IMR-90 (cell line): Measurements from ENCODE around the gene SATB2. TPM values are rescaled to one million over a fixed set of nuclear protein-coding genes. Genes with fewer than 3 reads are reported as not detected.
A peak's percentile ranks its signal among the peaks of the same experiment; 100 is the strongest.

ENCODE experiments used
- ATAC-seq: fragments of 200-7000 bp; cut with Tn5 transposase; 2 replicates; pipeline ENCODE4 v1.9.1; 2020; ENCODE audit warnings: low read depth, mild to moderate bottlenecking, moderate library complexity
- BruUV-seq: library from RNA; stranded (reverse); fragments of 400-500 nt; replicated peaks from 2 replicates; lab custom pipeline; 2021; lab: Mats Ljungman, UMichigan
- CTCF ChIA-PET: fragments of 300-600 bp; formaldehyde crosslinking; extraction: SDS; loops from one replicate; lab custom pipeline; 2021; ENCODE audit warnings: antibody characterized with exemption; lab: Yijun Ruan, JAX
- POLR2A ChIA-PET: fragments of 300-600 bp; sonication (Branson Sonifier 250); formaldehyde crosslinking; loops from one replicate; lab custom pipeline; 2022; ENCODE audit warnings: antibody characterized with exemption; ENCODE audit not compliant: unreplicated experiment; lab: Charles Lee
- DNase-seq: peaks from one replicate; pipeline ENCODE4 v3.0.0; 2013
- H2AFZ ChIP-seq: replicated peaks from 2 replicates; pipeline ENCODE3; 2013; ENCODE audit warnings: low read length, mild to moderate bottlenecking; ENCODE audit not compliant: poor library complexity
- H2AK5ac ChIP-seq: 2 replicates; pipeline ENCODE4 v1.6.1; 2013; ENCODE audit warnings: low read depth, low read length, inconsistent platforms
- H2AK9ac ChIP-seq: replicated peaks from 2 replicates; pipeline ENCODE3; 2013; ENCODE audit warnings: mild to moderate bottlenecking, low read depth, low read length, moderate library complexity; ENCODE audit not compliant: poor library complexity
- H2BK120ac ChIP-seq: 2 replicates; pipeline ENCODE4 v1.6.1; 2013; ENCODE audit warnings: low read depth, low read length, inconsistent platforms
- H2BK15ac ChIP-seq: 3 replicates; pipeline ENCODE4 v1.6.1; 2013; ENCODE audit warnings: low read depth, low read length, inconsistent platforms
- H2BK20ac ChIP-seq: 2 replicates; pipeline ENCODE4 v1.6.1; 2013; ENCODE audit warnings: low read depth, mild to moderate bottlenecking, inconsistent platforms, low read length, moderate library complexity
- H2BK5ac ChIP-seq: 2 replicates; pipeline ENCODE4 v1.6.1; 2013; ENCODE audit warnings: mild to moderate bottlenecking, low read depth, low read length, inconsistent platforms; ENCODE audit not compliant: poor library complexity, severe bottlenecking
- H3K14ac ChIP-seq: replicated peaks from 2 replicates; pipeline ENCODE4 v1.6.1; 2013; ENCODE audit warnings: low read depth, low read length, inconsistent platforms
- H3K18ac ChIP-seq: 2 replicates; pipeline ENCODE4 v1.6.1; 2013; ENCODE audit warnings: low read depth, low read length, control low read depth
- H3K23ac ChIP-seq: 2 replicates; pipeline ENCODE4 v1.6.1; 2013; ENCODE audit warnings: low read depth, low read length, inconsistent platforms
- H3K27ac ChIP-seq: 2 replicates; pipeline ENCODE4 v1.5.1; 2013; ENCODE audit warnings: mild to moderate bottlenecking, control low read depth, low read length; ENCODE audit not compliant: insufficient read depth
- H3K27me3 ChIP-seq: 2 replicates; pipeline ENCODE4 v1.6.1; 2013; ENCODE audit warnings: low read length; ENCODE audit not compliant: control insufficient read depth, insufficient read depth
- H3K36me3 ChIP-seq: 2 replicates; pipeline ENCODE4 v1.6.1; 2013; ENCODE audit warnings: low read length, mixed read lengths; ENCODE audit not compliant: control insufficient read depth, insufficient read depth
- H3K4ac ChIP-seq: 2 replicates; pipeline ENCODE4 v1.6.1; 2013; ENCODE audit warnings: low read depth, low read length, inconsistent platforms
- H3K4me1 ChIP-seq: 2 replicates; pipeline ENCODE4 v1.6.1; 2013; ENCODE audit warnings: low read length, mixed read lengths; ENCODE audit not compliant: control insufficient read depth, insufficient read depth
- H3K4me2 ChIP-seq: 2 replicates; pipeline ENCODE4 v1.6.1; 2013; ENCODE audit warnings: low read depth, mild to moderate bottlenecking, control low read depth, low read length, moderate library complexity
- H3K4me3 ChIP-seq: 2 replicates; pipeline ENCODE4 v1.5.1; 2013; ENCODE audit warnings: low read depth, mild to moderate bottlenecking, control low read depth, low read length, moderate library complexity; ENCODE audit not compliant: insufficient read depth
- H3K56ac ChIP-seq: 2 replicates; pipeline ENCODE4 v1.6.1; 2013; ENCODE audit warnings: low read length, inconsistent platforms; ENCODE audit not compliant: insufficient read depth; ENCODE audit errors: extremely low read depth
- H3K79me1 ChIP-seq, 2 experiments: 2 replicates each; pipeline ENCODE4 v1.6.1; 2013; ENCODE audit warnings: low read length in 2 of 2, inconsistent platforms in 1 of 2, low read depth in 1 of 2
- H3K9ac ChIP-seq: 2 replicates; pipeline ENCODE4 v1.6.1; 2013; ENCODE audit warnings: low read depth, low read length, control low read depth
- H3K9me1 ChIP-seq: 2 replicates; pipeline ENCODE4 v1.6.1; 2013; ENCODE audit warnings: low read length, inconsistent platforms; ENCODE audit not compliant: insufficient read depth
- H3K9me3 ChIP-seq: 2 replicates; pipeline ENCODE4 v1.6.1; 2013; ENCODE audit warnings: low read length; ENCODE audit not compliant: control insufficient read depth, insufficient read depth
- H4K20me1 ChIP-seq: 2 replicates; pipeline ENCODE4 v1.6.1; 2013; ENCODE audit warnings: low read length, inconsistent platforms; ENCODE audit not compliant: insufficient read depth
- H4K5ac ChIP-seq: 2 replicates; pipeline ENCODE4 v1.6.1; 2013; ENCODE audit warnings: mild to moderate bottlenecking, low read depth, low read length, control low read depth
- H4K8ac ChIP-seq, 2 experiments: 2 replicates each; pipeline ENCODE4 v1.6.1; 2013; ENCODE audit warnings: low read depth in 2 of 2, low read length in 2 of 2, control low read depth in 1 of 2, inconsistent platforms in 1 of 2
- H4K91ac ChIP-seq: 2 replicates; pipeline ENCODE4 v1.6.1; 2013; ENCODE audit warnings: low read depth, low read length, inconsistent platforms; ENCODE audit not compliant: insufficient read depth
- BHLHE40 ChIP-seq: fragments of 150-350 bp; IDR thresholded peaks from 2 replicates; pipeline ENCODE4 v1.6.1; 2016; ENCODE audit warnings: mild to moderate bottlenecking, low read depth, low read length
- CEBPB ChIP-seq: IDR thresholded peaks from 2 replicates; pipeline ENCODE4 v1.6.1; 2012; ENCODE audit warnings: low read depth, low read length, improper control_type of control experiment
- FOS ChIP-seq: fragments of 150-350 bp; IDR thresholded peaks from 2 replicates; pipeline ENCODE4 v1.6.1; 2016; ENCODE audit warnings: low read depth, low read length
- MAFK ChIP-seq: IDR thresholded peaks from 2 replicates; pipeline ENCODE4 v1.6.1; 2012; ENCODE audit warnings: low read depth, low read length, improper control_type of control experiment
- MXI1 ChIP-seq: IDR thresholded peaks from 2 replicates; pipeline ENCODE4 v1.6.1; 2012; ENCODE audit warnings: low read depth, mild to moderate bottlenecking, low read length, moderate library complexity, borderline replicate concordance
- NFE2L2 ChIP-seq: fragments of 150-350 bp; IDR thresholded peaks from 2 replicates; pipeline ENCODE4 v1.6.1; 2016; ENCODE audit warnings: low read depth, mild to moderate bottlenecking, low read length
- RCOR1 ChIP-seq: IDR thresholded peaks from 2 replicates; pipeline ENCODE4 v1.6.1; 2012; ENCODE audit warnings: mild to moderate bottlenecking, low read length, improper control_type of control experiment; ENCODE audit not compliant: insufficient replicate concordance
- SMC3 ChIP-seq: fragments of 150-350 bp; IDR thresholded peaks from 2 replicates; pipeline ENCODE4 v1.6.1; 2016; ENCODE audit warnings: low read depth, mild to moderate bottlenecking, antibody characterized with exemption, low read length, moderate library complexity
- WGBS, 2 experiments: methylation state at CpG; one replicate each; pipeline versions ENCODE4 v1.1.5 to v1.1.7; 2013; ENCODE audit warnings: missing lambda C conversion rate in 2 of 2; ENCODE audit not compliant: insufficient read length in 1 of 2; ENCODE audit errors: extremely low coverage in 2 of 2; 5-methylcytosine and 5-hydroxymethylcytosine counted together
- dilution Hi-C: fragments of 300-500 bp; cut with HindIII; formaldehyde crosslinking; loops from one replicate; pipeline ENCODE4 v1.14.3; 2018; ENCODE audit warnings: low sequenced_read_pairs; ENCODE audit not compliant: unreplicated experiment
- in situ Hi-C: fragments of 300-500 bp; cut with MboI; formaldehyde crosslinking; loops from 3 replicates; pipeline ENCODE4 v1.14.3; 2019; ENCODE audit warnings: low sequenced_read_pairs, inconsistent platforms, mixed read lengths
- intact Hi-C: fragments of 100-400 bp; cut with micrococcal nuclease; formaldehyde crosslinking; loops from 2 replicates; pipeline ENCODE4 v1.10.0; 2022
- polyA plus RNA-seq, 3 experiments: library from polyadenylated mRNA; depleted of rRNA; stranded (reverse); fragments of >200 nt; gene quantifications; 2 replicates each; pipeline ENCODE4 v1.2.3, GENCODE V29; 2012; ENCODE audit warnings: low replicate concordance in 1 of 3
- total RNA-seq: library from RNA; depleted of rRNA; stranded (reverse); fragments of >200 nt; gene quantifications from 2 replicates; pipeline ENCODE4 v1.2.3, GENCODE V29; 2012
- TF ChIP-seq, protein P1 (sequence below): conservative IDR thresholded peaks from 2 replicates; pipeline ENCODE4 v1.5.1; 2012; ENCODE audit warnings: mild to moderate bottlenecking, low read depth, low read length, improper control_type of control experiment
- TF ChIP-seq, protein P2 (sequence below): fragments of 150-350 bp; IDR thresholded peaks from 2 replicates; pipeline ENCODE4 v1.6.1; 2017; ENCODE audit warnings: mild to moderate bottlenecking, antibody characterized with exemption, low read length, low read depth
- TF ChIP-seq, protein P3 (sequence below): fragments of 150-350 bp; IDR thresholded peaks from 2 replicates; pipeline ENCODE4 v1.6.1; 2016; ENCODE audit warnings: low read depth, mild to moderate bottlenecking, low read length, moderate library complexity, borderline replicate concordance

Gene SATB2
- total and polyA plus RNA-seq, 2 of the 4 experiments (the other 2 are of a cell fraction) = 6.2 to 8.4 TPM

DNA sequence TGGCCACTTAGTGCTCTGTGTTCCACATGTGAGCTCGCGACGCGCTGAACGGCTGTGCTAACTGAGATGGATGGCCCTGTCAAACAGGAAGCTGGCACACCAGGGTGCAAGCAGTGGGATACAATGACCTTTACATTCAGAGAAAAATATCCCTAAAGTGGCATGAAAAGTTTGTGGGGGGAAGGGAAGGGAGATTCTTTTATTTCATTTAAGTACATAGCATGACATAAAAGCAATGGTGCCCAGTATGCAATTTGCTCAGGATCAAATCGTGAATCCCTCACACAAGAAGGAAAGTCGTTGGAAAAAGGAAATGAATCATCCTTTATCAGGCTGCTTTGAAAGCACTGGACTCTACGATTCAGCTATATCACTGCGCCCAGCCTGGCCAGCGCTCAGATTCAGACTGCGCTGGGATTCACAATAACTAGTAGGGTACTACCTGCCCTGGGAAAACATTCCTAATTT, 26.0 kb downstream of the SATB2 start:
- H2AK9ac ChIP-seq = peak overlapping the region; percentile 44
- H3K56ac ChIP-seq = no peak overlapping the region
- no peak overlapping the region for H2BK15ac ChIP-seq
- peaks cover 4% of the 10 kb centered on the region for H3K36me3 ChIP-seq
- H3K23ac ChIP-seq = no peak overlapping the region
- intact Hi-C loops = no loop called here
- no TSS peak for BruUV-seq
- no peaks in the 10 kb centered on the region for H3K9me1 ChIP-seq
- H4K91ac ChIP-seq = no peak overlapping the region
- ATAC-seq = peak; percentile 61
- H4K8ac ChIP-seq = peak overlapping the region in 1 of 2 experiments; percentile 47; a peak in 2 of 4 replicates
- in situ Hi-C loops = no loop called here
- H3K18ac ChIP-seq = no peak overlapping the region
- no peak overlapping the region; the same call in 1 of the 2 replicates for H3K27ac ChIP-seq
- H4K20me1 ChIP-seq = no peaks in the 10 kb centered on the region
- H2BK20ac ChIP-seq = peak overlapping the region; percentile 60; the same call in 1 of the 2 replicates
- DNase-seq = peak; percentile 57
- H3K9ac ChIP-seq = no peak overlapping the region
- H3K9me3 ChIP-seq = no peaks in the 10 kb centered on the region
- dilution Hi-C loops = no loop called here
- H2AK5ac ChIP-seq = peak overlapping the region; percentile 51; the same call in 1 of the 2 replicates
- peak overlapping the region; percentile 34 for H2BK5ac ChIP-seq
- TF ChIP-seq BHLHE40 (no peak), CEBPB (no peak), SMC3 (no peak), NFE2L2 (no peak), MXI1 (no peak), RCOR1 (no peak), FOS (no peak), MAFK (no peak)
- TF ChIP-seq, protein P1, sequence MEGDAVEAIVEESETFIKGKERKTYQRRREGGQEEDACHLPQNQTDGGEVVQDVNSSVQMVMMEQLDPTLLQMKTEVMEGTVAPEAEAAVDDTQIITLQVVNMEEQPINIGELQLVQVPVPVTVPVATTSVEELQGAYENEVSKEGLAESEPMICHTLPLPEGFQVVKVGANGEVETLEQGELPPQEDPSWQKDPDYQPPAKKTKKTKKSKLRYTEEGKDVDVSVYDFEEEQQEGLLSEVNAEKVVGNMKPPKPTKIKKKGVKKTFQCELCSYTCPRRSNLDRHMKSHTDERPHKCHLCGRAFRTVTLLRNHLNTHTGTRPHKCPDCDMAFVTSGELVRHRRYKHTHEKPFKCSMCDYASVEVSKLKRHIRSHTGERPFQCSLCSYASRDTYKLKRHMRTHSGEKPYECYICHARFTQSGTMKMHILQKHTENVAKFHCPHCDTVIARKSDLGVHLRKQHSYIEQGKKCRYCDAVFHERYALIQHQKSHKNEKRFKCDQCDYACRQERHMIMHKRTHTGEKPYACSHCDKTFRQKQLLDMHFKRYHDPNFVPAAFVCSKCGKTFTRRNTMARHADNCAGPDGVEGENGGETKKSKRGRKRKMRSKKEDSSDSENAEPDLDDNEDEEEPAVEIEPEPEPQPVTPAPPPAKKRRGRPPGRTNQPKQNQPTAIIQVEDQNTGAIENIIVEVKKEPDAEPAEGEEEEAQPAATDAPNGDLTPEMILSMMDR = no peak
- TF ChIP-seq, protein P2, sequence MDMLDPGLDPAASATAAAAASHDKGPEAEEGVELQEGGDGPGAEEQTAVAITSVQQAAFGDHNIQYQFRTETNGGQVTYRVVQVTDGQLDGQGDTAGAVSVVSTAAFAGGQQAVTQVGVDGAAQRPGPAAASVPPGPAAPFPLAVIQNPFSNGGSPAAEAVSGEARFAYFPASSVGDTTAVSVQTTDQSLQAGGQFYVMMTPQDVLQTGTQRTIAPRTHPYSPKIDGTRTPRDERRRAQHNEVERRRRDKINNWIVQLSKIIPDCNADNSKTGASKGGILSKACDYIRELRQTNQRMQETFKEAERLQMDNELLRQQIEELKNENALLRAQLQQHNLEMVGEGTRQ = no peak
- TF ChIP-seq, protein P3, sequence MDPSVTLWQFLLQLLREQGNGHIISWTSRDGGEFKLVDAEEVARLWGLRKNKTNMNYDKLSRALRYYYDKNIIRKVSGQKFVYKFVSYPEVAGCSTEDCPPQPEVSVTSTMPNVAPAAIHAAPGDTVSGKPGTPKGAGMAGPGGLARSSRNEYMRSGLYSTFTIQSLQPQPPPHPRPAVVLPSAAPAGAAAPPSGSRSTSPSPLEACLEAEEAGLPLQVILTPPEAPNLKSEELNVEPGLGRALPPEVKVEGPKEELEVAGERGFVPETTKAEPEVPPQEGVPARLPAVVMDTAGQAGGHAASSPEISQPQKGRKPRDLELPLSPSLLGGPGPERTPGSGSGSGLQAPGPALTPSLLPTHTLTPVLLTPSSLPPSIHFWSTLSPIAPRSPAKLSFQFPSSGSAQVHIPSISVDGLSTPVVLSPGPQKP = no peak
- CTCF ChIA-PET = no interaction called here
- H3K14ac ChIP-seq = 0 out of 2 replicates have a peak overlapping the region, but pooled peaks have one; percentile 57
- POLR2A ChIA-PET = no interaction called here
- H3K27me3 ChIP-seq = no peaks in the 10 kb centered on the region
- peaks cover 0 to 12% of the 10 kb centered on the region in 2 experiments; a peak in 2 of 4 replicates for H3K79me1 ChIP-seq
- H3K4ac ChIP-seq = peak overlapping the region; percentile 45; the same call in 1 of the 2 replicates
- H4K5ac ChIP-seq = no peak overlapping the region
- 0 out of 2 replicates have a peak, but pooled peaks cover 1% of the 10 kb centered on the region for H3K4me1 ChIP-seq
- H3K4me3 ChIP-seq = no peak overlapping the region
- WGBS, 2 experiments = no CpG with 5 or more reads among the region's 11 CpGs
- no peak overlapping the region for H3K4me2 ChIP-seq
- peak overlapping the region; percentile 36 for H2AFZ ChIP-seq
- peak overlapping the region; percentile 55; the same call in 1 of the 2 replicates for H2BK120ac ChIP-seq
